ENCODE measurements around the gene CGREF1.

The CGREF1 gene

GRCh38 chr2:27071277-27071989 lies 47.5 kb downstream of the CGREF1 start, which contains the start of gene OST4:
OST4 (minus strand) TSS chr2:27071654.
- peak; percentile 95 to 96 for ATAC-seq

- no peak for ATAC-seq
Measured at GRCh38 chr2:27070653-27071276, 48.2 kb downstream of the CGREF1 start.

DNA sequence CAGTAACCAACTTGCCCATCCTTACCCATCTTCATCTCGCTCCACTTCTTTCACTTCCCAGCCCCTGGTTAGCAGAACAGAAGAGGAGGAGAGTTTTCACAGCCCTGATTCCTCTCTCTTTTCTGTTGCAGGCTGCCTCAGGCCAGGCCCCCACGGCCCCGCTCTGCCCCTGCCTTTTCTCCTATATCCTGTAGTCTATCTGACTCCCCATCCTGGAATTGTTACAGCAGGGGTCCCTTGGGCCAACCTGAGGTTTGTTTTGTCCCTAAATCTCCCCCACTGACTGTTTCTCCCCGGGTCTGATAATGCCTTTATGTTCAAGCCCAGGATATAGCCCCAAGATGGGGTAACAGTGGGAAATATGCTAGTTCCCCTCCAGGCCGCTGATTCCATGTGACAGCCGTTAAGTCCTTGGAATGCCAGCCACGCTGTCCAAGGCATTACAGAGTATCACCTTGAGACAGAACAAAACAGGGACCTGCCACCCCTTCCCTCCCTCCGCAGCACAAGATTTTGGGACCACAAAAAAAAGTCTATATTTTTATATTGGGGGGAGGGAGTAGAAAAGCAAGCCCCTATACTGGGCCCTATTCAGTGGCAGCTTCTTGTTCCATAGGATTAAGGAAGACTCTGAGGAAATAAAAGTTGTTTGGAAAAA lies 48.8 kb downstream of the CGREF1 start:
- no peak for ATAC-seq

DNA sequence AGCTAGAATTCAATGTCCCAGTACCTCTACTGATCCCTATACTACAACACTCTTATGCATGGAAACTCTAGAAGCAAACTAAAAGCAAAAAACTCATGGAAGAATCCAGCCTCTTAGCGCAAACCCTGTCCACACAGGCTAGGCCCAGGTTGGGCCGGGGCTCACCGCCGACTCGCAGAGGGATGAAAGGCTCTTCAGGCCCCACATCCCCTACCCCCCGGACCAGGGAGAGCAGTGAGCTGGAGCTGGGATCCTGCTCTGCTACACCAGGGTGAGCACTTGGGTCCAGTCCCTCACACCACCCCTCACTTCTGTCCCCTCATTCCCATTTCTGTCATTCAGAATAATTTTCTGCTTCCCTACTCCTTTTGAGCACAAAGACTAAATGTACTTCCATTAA lies 49.5 kb downstream of the CGREF1 start:
- ATAC-seq: no peak

- ATAC-seq: no peak
Measured at GRCh38 chr2:27067385-27067784, 51.5 kb downstream of the CGREF1 start.

DNA sequence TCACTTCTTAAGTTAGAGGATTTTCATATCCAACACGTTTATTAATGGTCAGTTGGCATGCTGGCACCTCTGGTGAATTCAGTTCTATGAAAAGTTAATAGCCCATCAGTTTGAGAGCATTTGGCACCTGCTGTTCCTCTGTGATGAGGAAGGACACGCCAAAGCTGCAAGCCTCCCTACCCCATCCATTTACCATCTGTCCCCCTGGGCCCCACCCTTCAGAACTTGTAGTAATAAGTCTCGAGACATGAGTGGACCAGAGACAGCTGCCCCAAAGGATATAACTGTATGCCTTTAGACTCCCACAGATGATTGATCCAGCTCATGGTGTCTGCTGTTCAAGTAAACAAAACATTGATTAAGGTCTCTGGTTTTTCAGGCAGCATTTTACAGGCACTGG lies 53.8 kb downstream of the CGREF1 start:
- ATAC-seq: no peak

GRCh38 chr2:27060323-27060722 lies 58.6 kb downstream of the CGREF1 start:
- ATAC-seq: no peak

DNA sequence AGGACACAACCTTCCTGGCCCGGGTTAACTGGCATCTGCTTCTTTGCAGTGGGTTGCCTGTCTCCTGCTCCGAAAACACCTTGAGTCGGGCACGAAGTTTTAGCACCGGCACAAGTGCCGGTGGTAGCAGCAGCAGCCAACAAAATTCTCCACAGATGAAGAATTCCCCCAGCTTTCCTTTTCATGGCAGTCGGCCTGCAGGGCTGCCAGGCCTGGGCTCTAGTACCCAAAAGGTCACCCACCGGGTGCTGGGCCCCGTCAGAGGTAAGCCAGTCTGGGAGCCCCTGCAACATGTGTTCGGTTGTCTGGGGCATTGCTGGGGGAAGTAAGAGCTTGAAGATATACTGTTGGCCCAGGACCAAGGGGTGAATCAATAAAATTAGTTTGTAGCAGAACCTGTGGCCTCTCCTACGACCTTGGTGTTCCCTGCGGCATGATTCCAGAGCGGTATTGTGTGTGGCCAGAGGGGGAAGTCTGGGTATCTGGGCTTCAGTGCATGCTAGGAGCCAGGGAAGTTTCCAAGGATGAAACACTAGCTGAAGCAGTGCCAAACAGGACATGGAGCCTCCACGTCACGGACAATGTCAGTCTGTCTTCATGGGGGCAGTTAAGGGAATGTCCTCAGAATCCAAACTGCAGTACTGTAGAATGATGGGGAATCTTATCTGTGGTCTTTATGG lies 59.6 kb downstream of the CGREF1 start:
- no peak for ATAC-seq

DNA sequence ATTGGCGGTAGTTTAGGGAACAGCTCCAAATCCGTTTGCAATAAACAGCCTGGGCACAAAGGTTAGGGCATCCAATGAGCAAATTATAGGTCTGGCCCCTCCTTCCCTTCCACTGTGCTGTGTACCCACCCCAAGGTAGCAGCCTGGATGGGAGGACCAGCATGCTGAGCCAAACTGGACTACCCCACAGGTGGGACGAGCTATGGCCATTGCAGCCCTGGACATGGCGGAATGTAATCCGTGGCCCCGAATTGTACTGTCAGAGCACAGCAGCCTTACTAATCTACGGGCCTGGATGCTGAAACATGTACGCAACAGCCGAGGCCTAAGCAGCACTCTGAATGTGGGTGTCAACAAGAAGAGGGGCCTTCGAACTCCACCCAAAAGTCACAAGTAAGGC lies 60.7 kb downstream of the CGREF1 start:
- ATAC-seq: no peak

- no peak for ATAC-seq
Measured at GRCh38 chr2:27057184-27057583, 61.7 kb downstream of the CGREF1 start.

- no peak for ATAC-seq
Measured at GRCh38 chr2:27054721-27055120, 64.2 kb downstream of the CGREF1 start.

- ATAC-seq: no peak
Measured at GRCh38 chr2:27053776-27054175, 65.2 kb downstream of the CGREF1 start.

DNA sequence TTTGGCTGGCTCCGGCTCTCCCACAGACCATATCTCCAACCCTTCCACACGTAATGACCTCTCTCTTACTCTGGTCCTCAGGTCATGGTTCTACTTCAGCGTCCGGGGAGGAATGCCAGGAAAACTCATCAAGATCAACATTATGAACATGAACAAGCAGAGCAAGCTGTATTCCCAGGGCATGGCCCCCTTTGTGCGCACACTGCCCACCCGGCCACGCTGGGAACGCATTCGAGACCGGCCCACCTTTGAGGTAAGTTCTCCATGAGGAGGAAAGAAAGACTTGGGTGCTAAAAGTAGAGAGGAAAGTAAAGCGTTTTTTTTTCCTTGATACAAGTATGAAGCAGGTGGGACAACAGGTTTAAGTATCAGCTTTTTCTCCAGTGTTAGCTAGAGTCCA lies 65.6 kb downstream of the CGREF1 start:
- ATAC-seq: no peak

GRCh38 chr2:27051902-27052645 lies 66.9 kb downstream of the CGREF1 start:
- no peak for ATAC-seq

DNA sequence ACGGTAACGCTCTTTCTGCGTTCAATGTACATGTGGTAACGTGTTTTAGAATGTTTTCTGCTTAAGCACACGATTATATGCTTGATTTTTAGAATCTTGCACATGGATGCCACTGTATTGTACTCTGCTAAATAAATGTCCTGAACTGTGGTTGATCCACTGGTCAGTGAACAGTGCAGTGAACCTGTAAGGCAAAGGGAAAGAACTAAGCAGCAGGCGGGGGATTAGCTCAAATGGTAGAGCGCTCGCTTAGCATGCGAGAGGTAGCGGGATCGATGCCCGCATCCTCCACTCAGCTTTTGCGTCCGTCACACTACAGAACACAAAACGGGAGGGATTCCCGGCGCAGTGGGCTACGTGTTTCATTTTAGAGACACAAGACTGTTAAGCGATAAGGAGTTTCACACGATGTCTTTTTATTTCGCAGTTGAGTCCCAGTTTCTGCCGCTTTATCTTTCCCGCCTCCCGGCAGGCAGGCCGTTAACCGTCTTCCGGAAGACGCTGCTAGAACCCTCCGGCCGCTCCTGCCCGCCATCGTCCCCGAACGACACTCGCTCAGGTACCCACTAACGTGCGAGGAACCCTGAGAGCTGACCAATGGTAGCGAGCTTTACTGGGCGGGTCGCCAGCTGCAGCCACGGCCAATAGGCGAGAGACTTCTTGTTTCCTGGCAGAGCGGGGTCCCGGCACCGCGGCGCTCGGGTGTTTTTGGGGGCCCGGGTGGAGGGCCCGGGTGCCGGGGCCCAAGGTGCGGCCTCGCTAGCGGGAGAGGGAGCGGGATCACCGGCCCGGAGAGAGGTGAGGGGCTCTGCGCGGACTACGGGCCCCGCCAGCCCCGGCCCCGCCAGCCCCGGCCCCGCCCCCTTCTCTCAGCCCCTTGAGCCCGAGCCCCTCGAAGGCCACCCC lies 67.7 kb downstream of the CGREF1 start, which contains the start of gene AGBL5:
Gene AGBL5 (plus strand): TSS at position 673 of the 906 bp plus-strand sequence. CDS start 1,291 bp downstream, outside the sequence.
- ATAC-seq: peak; percentile 72 to 74

Data from activated CD4-positive, CD25-positive, alpha-beta regulatory T cell treated with anti-CD3 and anti-CD28 coated beads, Interleukin-2, amount 50 U/mL, for 24 hours (primary cell).